Breast epithelium (tissue), 4 donors: ENCODE results near the gene MRPL9. TPM values are rescaled to one million over a fixed set of nuclear protein-coding genes. Genes with fewer than 3 reads are reported as not detected.
A peak's percentile ranks its signal among the peaks of the same experiment; 100 is the strongest.

Experiments used
- DNase-seq, 2 donors: peaks; one replicate each; pipeline ENCODE4 v3.0.0-alpha.2; 2019; ENCODE audit warnings: low spot score in 2 of 2
- H3K27ac ChIP-seq, 2 donors: fragments of 200-600 bp; sonication (generic) in 1 of 2; one replicate each; pipeline ENCODE4 v1.5.1; 2016 to 2019; ENCODE audit warnings: mild to moderate bottlenecking in 1 of 2
- H3K27me3 ChIP-seq, 2 donors: fragments of 200-600 bp; sonication (generic) in 1 of 2; one replicate each; pipeline versions ENCODE4 v1.5.1 to v1.6.0; 2017 to 2019; ENCODE audit warnings: control low read depth in 1 of 2, mild to moderate bottlenecking in 1 of 2
- H3K36me3 ChIP-seq: fragments of 200-600 bp; one replicate; pipeline ENCODE4 v1.5.1; 2019
- H3K4me1 ChIP-seq, 2 donors: fragments of 200-600 bp; sonication (generic); one replicate each; pipeline ENCODE4 v1.5.1; 2016 to 2019; ENCODE audit warnings: control low read depth in 1 of 2
- H3K4me3 ChIP-seq, 3 donors: fragments of 200-600 bp; sonication (generic); 1 replicate in 2 of 3; 2 replicates in 1 of 3; pipeline ENCODE4 v1.5.1; 2016 to 2019; ENCODE audit warnings: mild to moderate bottlenecking in 3 of 3, moderate library complexity in 2 of 3
- H3K9me3 ChIP-seq, 2 donors: fragments of 200-600 bp; sonication (generic) in 1 of 2; one replicate each; pipeline ENCODE4 v1.5.1; 2016 to 2019; ENCODE audit warnings: control low read depth in 1 of 2
- POLR2A ChIP-seq: fragments of 450-650 bp; IDR thresholded peaks from one replicate; pipeline ENCODE4 v1.6.1; 2016; ENCODE audit warnings: antibody characterized with exemption, mild to moderate bottlenecking, moderate library complexity
- POLR2AphosphoS5 ChIP-seq, 3 donors: sonication (generic); formaldehyde crosslinking; IDR thresholded peaks; one replicate each; pipeline ENCODE4 v1.6.1; 2017; ENCODE audit warnings: antibody characterized with exemption in 3 of 3
- intact Hi-C: fragments of 100-400 bp; cut with DNase I; formaldehyde crosslinking; loops from one replicate; pipeline ENCODE4 v1.15.1; 2023; ENCODE audit warnings: low total_unique reads
- total RNA-seq, 3 donors: library from RNA; depleted of rRNA; stranded (reverse); fragments of >200 nt; gene quantifications; one replicate each; pipeline ENCODE4 v1.1.0, GENCODE V29; 2016
- TF ChIP-seq, protein P1 (sequence below), 3 donors: fragments of 450-650 bp; IDR thresholded peaks; one replicate each; pipeline ENCODE4 v1.5.1; 2016 to 2017; ENCODE audit warnings: antibody characterized with exemption in 3 of 3, mild to moderate bottlenecking in 3 of 3, moderate library complexity in 3 of 3

MRPL9 gene
- total RNA-seq, 3 donors from 2014 or later: 58.3 to 68.5 (median 66.9) TPM

DNA sequence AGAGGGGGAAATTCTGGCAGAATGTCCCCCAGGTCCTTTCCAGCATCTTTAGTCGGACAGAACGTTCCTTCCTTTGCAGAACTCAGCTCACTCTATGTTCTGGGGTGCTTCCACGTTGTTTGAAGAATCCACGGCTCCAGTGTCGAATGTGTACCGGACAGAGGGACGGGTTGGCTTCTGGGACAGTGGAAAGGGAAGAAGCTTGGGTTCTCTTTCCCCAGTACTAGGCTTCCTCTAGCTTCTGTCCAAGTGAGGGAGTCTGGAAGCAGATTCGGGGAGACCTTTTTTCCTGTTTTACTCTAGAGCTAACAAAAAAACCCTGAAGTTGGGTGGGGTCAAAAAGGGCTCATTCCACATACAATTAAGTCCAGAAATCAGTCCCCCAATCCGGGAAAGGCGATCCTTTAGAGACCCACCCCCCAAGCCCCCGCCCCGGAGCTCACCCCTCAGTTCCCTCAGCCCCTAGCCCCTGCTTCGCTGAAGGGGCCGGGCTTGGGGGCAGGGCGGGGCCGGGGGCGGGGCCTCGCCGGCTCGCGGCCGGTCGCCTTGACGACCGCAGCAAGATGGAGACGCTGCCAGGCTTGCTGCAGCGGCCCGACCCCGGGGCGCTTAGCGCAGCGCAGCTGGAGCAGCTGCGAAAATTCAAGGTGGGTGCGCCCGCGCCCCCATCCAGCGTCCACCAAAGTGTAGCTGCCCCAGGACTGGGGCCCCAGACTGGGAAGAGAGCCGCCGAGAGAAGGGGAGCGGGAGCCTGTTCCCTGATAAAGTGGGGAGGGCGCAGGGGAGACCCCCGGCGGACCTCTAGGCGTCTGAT, 42.1 kb downstream of the MRPL9 start, which contains the start of gene RIIAD1:
RIIAD1 (plus strand) TSS at position 549 of the 814 bp plus-strand sequence; CDS start at position 564, 15 bp downstream.
- Histone ChIP-seq H3K36me3 (no peaks in the 10 kb centered on the region), H3K9me3 (no peaks in the 10 kb centered on the region), H3K4me1 (no peaks in the 10 kb centered on the region), H3K4me3 (peak within 1 kb of the TSS; percentile 37 to 57 (median 43)), H3K27me3 (peaks cover 0 to 19% of the 10 kb centered on the region in 2 donors), H3K27ac (peak within 1 kb of the TSS; percentile 7 to 33)
- DNase-seq: no peak
- TF ChIP-seq POLR2AphosphoS5 (IDR thresholded peaks at IDR 0.05) (no peak), POLR2A (no peak)
- TF ChIP-seq, protein P1, sequence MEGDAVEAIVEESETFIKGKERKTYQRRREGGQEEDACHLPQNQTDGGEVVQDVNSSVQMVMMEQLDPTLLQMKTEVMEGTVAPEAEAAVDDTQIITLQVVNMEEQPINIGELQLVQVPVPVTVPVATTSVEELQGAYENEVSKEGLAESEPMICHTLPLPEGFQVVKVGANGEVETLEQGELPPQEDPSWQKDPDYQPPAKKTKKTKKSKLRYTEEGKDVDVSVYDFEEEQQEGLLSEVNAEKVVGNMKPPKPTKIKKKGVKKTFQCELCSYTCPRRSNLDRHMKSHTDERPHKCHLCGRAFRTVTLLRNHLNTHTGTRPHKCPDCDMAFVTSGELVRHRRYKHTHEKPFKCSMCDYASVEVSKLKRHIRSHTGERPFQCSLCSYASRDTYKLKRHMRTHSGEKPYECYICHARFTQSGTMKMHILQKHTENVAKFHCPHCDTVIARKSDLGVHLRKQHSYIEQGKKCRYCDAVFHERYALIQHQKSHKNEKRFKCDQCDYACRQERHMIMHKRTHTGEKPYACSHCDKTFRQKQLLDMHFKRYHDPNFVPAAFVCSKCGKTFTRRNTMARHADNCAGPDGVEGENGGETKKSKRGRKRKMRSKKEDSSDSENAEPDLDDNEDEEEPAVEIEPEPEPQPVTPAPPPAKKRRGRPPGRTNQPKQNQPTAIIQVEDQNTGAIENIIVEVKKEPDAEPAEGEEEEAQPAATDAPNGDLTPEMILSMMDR (IDR thresholded peaks at IDR 0.05): no peak
- intact Hi-C loops: no loop called here

DNA sequence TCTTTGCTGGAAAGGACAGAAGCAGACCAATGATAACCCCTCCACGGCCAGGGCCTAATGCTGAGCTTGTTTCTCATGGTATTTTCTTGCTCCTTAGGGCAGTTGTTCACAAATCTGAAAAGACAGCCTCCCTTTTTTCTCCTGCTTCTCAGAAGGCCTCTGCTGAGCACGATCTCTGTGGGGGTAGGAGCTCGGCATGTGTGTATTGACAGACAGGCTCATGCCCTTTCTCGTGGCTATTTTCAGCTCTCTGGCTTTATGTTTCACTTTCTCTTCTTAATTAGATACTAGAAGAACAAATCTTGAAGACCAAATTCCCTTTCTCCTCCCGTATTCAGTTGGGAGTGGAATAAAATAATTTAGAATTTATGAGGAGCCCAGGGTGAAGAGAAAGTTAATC, 42.7 kb downstream of the MRPL9 start:
- intact Hi-C loops: no loop called here
- no peaks in the 10 kb centered on the region for H3K4me1 ChIP-seq
- no peaks in the 10 kb centered on the region for H3K36me3 ChIP-seq
- peak overlapping the region; percentile 37 to 57 (median 43) for H3K4me3 ChIP-seq
- no peak for TF ChIP-seq POLR2AphosphoS5 (IDR thresholded peaks at IDR 0.05)
- no peak for TF ChIP-seq POLR2A
- TF ChIP-seq, protein P1 (IDR thresholded peaks at IDR 0.05): no peak
- peaks cover 0 to 25% of the 10 kb centered on the region in 2 donors for H3K27me3 ChIP-seq
- no peak for DNase-seq
- peak overlapping the region; percentile 7 to 33 for H3K27ac ChIP-seq
- H3K9me3 ChIP-seq: no peaks in the 10 kb centered on the region

DNA sequence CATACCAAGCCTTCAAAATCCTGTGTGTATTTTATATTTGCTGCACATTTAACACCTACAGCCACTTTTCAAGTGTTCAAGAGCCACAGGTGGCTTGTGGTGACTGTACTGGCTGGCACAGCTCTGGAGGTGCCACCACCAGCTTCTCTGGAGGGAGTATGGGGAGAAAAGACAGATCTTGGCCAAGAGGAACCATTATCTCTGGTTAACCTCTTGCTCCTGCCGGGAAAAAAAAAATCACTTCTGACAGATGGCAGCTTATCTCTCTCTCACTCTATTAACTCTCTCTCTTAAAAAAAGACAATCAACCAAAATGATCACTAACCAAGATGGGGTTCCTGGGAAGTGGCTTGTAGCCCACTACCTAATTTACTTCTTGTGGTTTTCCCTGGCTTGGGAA, 43.2 kb downstream of the MRPL9 start:
- intact Hi-C loops: no loop called here
- no peak for DNase-seq
- H3K4me3 ChIP-seq: no peak overlapping the region
- no peaks in the 10 kb centered on the region for H3K9me3 ChIP-seq
- no peaks in the 10 kb centered on the region for H3K4me1 ChIP-seq
- H3K27ac ChIP-seq: no peak overlapping the region
- H3K27me3 ChIP-seq: peaks cover 0 to 28% of the 10 kb centered on the region in 2 donors
- no peaks in the 10 kb centered on the region for H3K36me3 ChIP-seq
- TF ChIP-seq POLR2AphosphoS5 (IDR thresholded peaks at IDR 0.05): no peak

DNA sequence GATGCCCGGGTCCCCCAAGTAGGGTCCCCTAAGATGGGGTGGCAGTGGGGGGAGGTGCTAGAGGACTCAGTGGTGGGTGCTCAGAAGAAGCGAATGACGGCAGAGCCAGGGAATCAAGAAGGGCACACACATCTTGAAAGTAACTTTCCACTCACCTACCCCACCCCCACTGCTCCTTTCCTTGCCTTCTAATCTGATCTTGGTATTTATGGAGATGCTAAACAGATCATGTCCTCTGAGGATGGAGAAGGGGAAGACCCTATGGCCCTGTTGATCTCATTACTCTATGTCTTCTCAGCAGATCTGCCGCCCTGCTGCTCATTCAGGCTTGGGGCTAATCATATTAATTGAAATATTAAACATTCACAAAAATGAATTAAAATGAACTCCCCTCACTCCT, 44.6 kb downstream of the MRPL9 start:
- no peaks in the 10 kb centered on the region for H3K9me3 ChIP-seq
- TF ChIP-seq POLR2A (no peak), POLR2AphosphoS5 (IDR thresholded peaks at IDR 0.05) (no peak)
- TF ChIP-seq, protein P1 (IDR thresholded peaks at IDR 0.05): no peak
- H3K4me1 ChIP-seq: no peaks in the 10 kb centered on the region
- H3K4me3 ChIP-seq: no peak overlapping the region
- intact Hi-C loops: no loop called here
- H3K36me3 ChIP-seq: no peaks in the 10 kb centered on the region
- DNase-seq: no peak
- peaks cover 0 to 35% of the 10 kb centered on the region in 2 donors for H3K27me3 ChIP-seq
- H3K27ac ChIP-seq: peak overlapping the region; percentile 15 to 25

DNA sequence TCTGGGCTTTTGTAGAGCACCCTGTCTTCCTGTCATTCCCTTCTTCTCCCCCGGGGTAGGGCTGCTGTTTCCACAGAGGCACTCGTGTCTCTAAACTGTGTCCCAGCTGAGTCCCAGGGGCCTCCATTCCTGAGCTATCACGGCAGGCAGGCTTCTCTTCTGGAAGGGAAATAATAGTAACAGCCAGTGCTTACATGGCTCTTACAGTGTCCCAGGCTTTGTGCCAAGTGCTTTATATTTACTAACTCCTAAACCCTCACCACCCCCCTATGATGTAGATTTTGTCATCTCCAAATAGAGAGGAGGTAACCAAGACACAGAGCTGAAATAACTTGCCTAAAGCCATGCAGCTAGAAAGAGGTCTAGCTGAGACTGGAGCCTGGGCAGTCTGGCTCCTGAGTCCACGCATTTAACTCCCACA, 45.3 kb downstream of the MRPL9 start:
- no peak for DNase-seq
- no peaks in the 10 kb centered on the region for H3K9me3 ChIP-seq
- no peaks in the 10 kb centered on the region for H3K36me3 ChIP-seq
- H3K4me1 ChIP-seq: no peaks in the 10 kb centered on the region
- peaks cover 0 to 35% of the 10 kb centered on the region in 2 donors for H3K27me3 ChIP-seq
- TF ChIP-seq, protein P1 (IDR thresholded peaks at IDR 0.05): no peak
- TF ChIP-seq POLR2A (no peak), POLR2AphosphoS5 (IDR thresholded peaks at IDR 0.05) (no peak)
- no peak overlapping the region for H3K4me3 ChIP-seq
- intact Hi-C loops: no loop called here
- peak overlapping the region in 1 of 2 donors; percentile 25 for H3K27ac ChIP-seq
